ENCODE measurements around the gene OXLD1. TPM values are rescaled to one million over a fixed set of nuclear protein-coding genes. Genes with fewer than 3 reads are reported as not detected.

OXLD1 gene
- total and polyA plus RNA-seq, 7 donors = 15.5 to 44.9 (median 23.6) TPM

DNA sequence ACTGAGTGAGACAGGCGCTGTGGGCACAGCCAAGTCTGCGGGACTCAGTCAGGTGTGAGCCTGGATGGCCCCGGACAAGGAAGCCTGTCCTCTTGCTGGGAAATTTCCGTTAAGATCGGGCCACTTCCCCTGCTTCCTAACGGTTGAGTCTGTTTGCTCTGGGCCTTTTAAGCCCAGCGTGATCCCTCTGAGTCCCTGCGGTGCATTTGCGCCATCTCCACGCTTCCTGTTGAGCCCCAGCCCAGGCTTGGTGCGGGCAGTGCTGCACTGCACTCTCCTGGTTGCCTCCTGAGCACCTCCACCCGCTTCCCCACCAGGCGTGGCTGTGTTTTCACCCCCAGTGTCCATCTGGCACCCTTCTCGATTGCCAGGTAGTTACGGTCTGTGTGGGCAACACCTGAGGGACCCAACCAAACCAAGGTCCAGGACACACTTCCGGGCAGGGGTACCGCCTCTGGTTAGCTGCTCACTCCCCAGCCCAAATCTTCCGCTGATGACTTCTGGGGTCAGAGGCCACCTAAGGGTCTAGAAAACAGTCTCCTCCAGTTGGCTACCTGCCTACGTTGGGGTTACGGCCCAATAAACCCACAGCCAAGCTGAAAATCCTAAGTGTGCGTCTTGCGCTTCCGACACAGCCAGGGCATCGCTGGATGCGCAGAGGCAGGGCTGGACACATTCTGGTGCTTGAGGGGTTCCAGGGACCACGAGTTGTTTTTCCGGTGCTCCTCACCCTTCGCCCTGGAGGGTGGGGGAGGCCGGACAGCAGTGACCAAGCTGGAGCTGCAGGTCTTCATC lies 44.3 kb upstream of the OXLD1 start:
- ATAC-seq (peak in 2 of 4 donors; percentile 20 to 24), DNase-seq (no peak)
- intact Hi-C loops (cut with DNase I) = no loop called here
- Histone ChIP-seq H3K27me3 (ENCODE audit: insufficient read depth in 3 of 3, low read length in 2 of 3) (no peaks in the 10 kb centered on the region), H3K4me1 (peaks cover 26% of the 10 kb centered on the region), H3K27ac (peak overlapping the region; percentile 86), H3K9me3 (no peaks in the 10 kb centered on the region), H3K36me3 (ENCODE audit: insufficient read depth in 1 of 2, low read depth in 1 of 2) (peaks cover 0 to 26% of the 10 kb centered on the region in 2 donors), H3K4me3 (peak overlapping the region; percentile 73)
- TF ChIP-seq, protein P1, sequence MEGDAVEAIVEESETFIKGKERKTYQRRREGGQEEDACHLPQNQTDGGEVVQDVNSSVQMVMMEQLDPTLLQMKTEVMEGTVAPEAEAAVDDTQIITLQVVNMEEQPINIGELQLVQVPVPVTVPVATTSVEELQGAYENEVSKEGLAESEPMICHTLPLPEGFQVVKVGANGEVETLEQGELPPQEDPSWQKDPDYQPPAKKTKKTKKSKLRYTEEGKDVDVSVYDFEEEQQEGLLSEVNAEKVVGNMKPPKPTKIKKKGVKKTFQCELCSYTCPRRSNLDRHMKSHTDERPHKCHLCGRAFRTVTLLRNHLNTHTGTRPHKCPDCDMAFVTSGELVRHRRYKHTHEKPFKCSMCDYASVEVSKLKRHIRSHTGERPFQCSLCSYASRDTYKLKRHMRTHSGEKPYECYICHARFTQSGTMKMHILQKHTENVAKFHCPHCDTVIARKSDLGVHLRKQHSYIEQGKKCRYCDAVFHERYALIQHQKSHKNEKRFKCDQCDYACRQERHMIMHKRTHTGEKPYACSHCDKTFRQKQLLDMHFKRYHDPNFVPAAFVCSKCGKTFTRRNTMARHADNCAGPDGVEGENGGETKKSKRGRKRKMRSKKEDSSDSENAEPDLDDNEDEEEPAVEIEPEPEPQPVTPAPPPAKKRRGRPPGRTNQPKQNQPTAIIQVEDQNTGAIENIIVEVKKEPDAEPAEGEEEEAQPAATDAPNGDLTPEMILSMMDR (IDR thresholded peaks at IDR 0.05) = no peak
- WGBS, 3 donors = 9 to 13% (median 9%) methylated on average over 29 of the region's 29 CpGs

DNA sequence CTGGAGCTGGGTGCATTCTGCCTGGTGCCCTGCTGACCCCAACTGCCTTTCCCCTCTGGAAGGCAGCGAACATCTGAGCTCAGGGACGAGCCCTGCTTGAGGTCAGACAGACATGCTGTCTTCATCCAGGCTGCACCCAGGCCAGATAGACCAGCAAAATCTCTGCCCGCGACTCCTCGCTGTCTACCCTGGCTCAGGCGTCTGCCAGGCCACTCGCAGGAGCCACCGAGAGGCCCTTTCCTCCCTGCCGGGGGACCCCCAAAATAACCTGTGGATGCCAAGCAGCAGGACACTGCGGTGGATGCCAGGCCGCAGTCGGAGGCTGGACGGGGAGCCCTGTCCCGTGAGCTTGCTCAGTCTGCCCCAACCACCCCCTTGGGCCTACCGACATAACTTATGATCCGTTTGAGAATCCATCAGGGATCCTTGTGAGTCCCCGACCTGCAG lies 42.4 kb upstream of the OXLD1 start:
- H3K27me3 ChIP-seq (ENCODE audit: insufficient read depth in 3 of 3, low read length in 2 of 3) = no peaks in the 10 kb centered on the region
- no peak for DNase-seq
- TF ChIP-seq, protein P1 (IDR thresholded peaks at IDR 0.05) = no peak
- ATAC-seq = no peak
- 64 to 78% (median 67%) methylated on average over 17 of the region's 17 CpGs for WGBS, 3 donors
- peaks cover 33% of the 10 kb centered on the region for H3K4me1 ChIP-seq
- H3K4me3 ChIP-seq = no peak overlapping the region
- H3K9me3 ChIP-seq = no peaks in the 10 kb centered on the region
- H3K27ac ChIP-seq = no peak overlapping the region
- intact Hi-C loops (cut with DNase I) = no loop called here
- peaks cover 0 to 40% of the 10 kb centered on the region in 2 donors for H3K36me3 ChIP-seq (ENCODE audit: insufficient read depth in 1 of 2, low read depth in 1 of 2)

DNA sequence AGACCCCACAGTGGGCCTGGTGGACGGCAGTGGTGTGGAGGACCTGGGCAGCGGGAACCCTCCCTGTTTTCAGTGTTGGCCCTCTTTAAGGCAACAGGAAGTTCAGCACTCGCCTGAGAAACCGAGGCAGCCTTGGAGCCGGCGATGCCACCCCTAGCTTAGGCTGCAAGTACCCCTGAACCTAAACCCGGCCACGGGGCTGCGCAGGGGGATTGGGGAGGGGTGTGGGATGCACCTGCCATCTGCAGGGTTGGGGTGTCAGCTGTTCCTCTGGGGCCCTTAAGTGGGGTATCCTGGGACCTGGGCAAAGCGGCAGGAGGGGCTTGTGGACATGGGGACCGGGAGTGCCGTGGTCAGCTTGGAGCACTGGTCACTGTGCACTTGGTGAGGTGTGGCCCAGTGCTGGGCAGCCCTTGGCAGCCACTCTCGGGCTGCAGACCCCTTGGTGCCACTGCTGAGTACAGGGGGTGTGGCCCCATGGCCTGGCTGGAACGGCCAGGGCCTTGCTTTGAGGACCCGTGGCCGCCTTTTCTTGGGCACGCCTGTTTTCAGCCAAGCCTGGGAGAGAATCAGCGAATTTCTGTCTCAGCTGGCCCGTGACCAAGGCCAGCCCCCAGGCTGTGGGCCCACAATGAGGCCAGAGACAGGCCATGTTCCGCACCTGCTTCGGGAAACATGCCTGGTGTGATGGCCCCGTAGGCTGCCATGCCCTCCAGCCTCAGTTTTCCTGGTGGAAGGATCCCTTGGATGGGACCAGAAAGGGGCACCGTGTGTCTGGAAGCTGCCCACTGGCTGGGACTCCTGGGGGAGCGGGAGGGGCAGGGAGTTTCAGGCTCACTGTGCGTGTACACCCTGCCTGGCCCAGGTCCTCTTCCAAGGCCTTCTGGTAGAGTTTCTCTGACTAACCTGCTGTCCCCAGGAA lies 41.6 kb upstream of the OXLD1 start:
- peaks cover 25% of the 10 kb centered on the region for H3K4me1 ChIP-seq
- intact Hi-C loops (cut with DNase I) = no loop called here
- H3K4me3 ChIP-seq = no peak overlapping the region
- TF ChIP-seq, protein P1 (IDR thresholded peaks at IDR 0.05) = no peak
- H3K36me3 ChIP-seq (ENCODE audit: insufficient read depth in 1 of 2, low read depth in 1 of 2) = peaks cover 0 to 40% of the 10 kb centered on the region in 2 donors
- ATAC-seq = no peak
- peak in 1 of 2 donors; percentile 8 for DNase-seq
- H3K27ac ChIP-seq = no peak overlapping the region
- H3K9me3 ChIP-seq = no peaks in the 10 kb centered on the region
- WGBS, 3 donors = 65 to 73% (median 67%) methylated on average over 25 of the region's 25 CpGs
- H3K27me3 ChIP-seq (ENCODE audit: insufficient read depth in 3 of 3, low read length in 2 of 3) = no peaks in the 10 kb centered on the region

DNA sequence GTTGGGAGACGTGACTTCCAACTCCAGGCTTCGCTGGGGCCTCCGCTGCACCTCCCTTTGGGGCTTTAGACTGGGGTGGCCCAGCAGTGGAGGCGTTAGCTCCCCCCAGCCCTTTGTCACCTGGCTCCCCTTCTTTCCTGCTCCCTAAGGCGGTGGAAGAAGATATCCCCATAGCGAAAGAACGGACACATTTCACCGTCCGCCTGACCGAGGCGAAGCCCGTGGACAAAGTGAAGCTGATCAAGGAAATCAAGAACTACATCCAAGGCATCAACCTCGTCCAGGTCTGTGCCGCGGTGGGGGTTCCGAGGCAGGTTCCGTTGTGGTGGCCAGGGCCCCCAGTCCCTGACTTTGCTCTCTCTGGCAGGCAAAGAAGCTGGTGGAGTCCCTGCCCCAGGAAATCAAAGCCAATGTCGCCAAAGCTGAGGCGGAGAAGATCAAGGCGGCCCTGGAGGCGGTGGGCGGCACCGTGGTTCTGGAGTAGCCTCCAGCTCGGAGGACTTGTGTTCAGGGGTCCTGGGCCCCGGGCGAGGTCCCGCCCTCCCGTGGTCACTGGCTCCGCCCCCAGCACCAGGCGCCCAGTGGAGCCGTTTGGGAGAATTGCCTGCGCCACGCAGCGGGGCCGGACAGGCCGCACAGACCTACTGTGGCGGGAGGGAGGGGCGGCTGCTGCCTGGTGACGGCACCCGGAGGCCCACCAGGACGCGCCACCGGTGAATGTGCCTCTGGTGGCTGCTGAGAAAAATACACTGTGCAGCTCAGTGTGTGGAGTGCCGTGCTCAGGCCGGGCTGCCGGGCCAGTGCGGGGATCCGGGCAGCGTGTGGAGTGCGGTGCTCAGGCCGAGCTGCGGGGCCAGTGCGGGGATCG lies 40.6 kb upstream of the OXLD1 start:
- peak in 1 of 2 donors; percentile 12 for DNase-seq

More for the DNA sequence above, 40.6 kb upstream of the OXLD1 start:
- Histone ChIP-seq H3K27me3 (ENCODE audit: insufficient read depth in 3 of 3, low read length in 2 of 3) (no peaks in the 10 kb centered on the region), H3K9me3 (no peaks in the 10 kb centered on the region), H3K36me3 (ENCODE audit: insufficient read depth in 1 of 2, low read depth in 1 of 2) (peaks cover 0 to 40% of the 10 kb centered on the region in 2 donors), H3K4me1 (peaks cover 25% of the 10 kb centered on the region), H3K4me3 (no peak overlapping the region), H3K27ac (no peak overlapping the region)
- TF ChIP-seq, protein P1 (IDR thresholded peaks at IDR 0.05) = no peak
- ATAC-seq = no peak
- 88 to 91% (median 89%) methylated on average over 49 to 54 of the region's 54 CpGs for WGBS, 3 donors
- intact Hi-C loops (cut with DNase I) = no loop called here
